Measurements from ENCODE around the gene TUBB4B. TPM values are rescaled to one million over a fixed set of nuclear protein-coding genes. Genes with fewer than 3 reads are reported as not detected.
A peak's percentile ranks its signal among the peaks of the same experiment; 100 is the strongest.

The TUBB4B gene
- total RNA-seq, 1 donor from 2014 or later: 208 TPM

DNA sequence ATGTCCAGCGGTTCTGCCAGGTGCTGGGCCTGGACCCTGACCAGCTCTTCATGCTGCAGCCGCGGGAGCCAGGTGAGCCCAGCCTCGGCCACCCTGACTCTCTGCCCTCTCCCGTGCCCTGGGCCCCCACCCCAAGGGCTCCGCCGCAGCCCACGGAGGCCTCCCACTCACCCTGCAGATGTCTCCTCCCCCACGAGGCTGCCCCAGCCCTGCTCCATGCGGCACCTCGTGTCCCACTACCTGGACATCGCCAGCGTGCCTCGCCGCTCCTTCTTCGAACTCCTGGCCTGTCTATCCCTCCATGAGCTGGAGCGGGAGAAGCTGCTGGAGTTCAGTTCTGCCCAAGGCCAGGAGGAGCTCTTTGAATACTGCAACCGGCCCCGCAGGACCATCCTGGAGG, 26.5 kb upstream of the TUBB4B start:
- no peaks in the 10 kb centered on the region for H3K27me3 ChIP-seq (ENCODE audit: low read depth)
- ATAC-seq (no peak), DNase-seq (no peak)
- TF ChIP-seq CTCF (IDR thresholded peaks at IDR 0.05): no peak
- no peak overlapping the region for H3K4me3 ChIP-seq
- H3K36me3 ChIP-seq: peaks cover 18% of the 10 kb centered on the region
- no peaks in the 10 kb centered on the region for H3K9me3 ChIP-seq
- H3K4me1 ChIP-seq: peaks cover 25% of the 10 kb centered on the region
- intact Hi-C loops (cut with DNase I): no loop called here
- no peak overlapping the region for H3K27ac ChIP-seq

DNA sequence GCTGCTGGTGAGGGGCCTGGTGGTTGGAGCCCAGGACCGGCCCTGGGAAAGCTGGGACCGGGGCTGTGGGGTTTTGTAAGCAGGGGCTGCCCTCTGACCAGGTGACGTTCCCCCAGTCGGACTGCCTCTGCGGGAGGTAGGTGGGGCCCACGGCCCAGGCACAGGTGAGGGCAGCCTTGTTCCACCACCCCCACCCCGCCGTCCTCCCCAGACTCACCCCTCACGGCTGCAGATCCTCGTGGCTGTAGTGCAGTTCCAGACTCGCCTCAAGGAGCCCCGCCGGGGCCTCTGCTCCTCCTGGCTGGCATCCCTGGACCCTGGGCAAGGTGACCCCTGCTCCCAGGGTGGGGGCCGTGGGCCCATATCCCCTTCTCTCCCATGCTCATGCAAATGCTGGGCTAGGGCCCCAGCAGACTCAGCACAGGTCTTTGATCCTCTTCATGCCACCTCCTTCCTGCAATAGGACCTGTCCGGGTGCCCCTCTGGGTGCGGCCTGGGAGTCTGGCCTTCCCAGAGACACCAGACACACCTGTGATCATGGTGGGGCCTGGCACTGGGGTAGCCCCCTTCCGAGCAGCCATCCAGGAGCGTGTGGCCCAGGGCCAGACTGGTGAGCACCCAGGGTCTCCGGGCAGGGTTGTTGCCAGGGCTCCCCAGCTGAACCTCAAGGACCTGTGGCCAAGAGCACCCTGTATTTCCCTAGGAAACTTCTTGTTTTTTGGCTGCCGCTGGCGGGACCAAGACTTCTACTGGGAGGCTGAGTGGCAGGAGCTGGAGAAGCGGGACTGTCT, 25.7 kb upstream of the TUBB4B start:
- intact Hi-C loops (cut with DNase I): no loop called here
- H3K4me3 ChIP-seq: no peak overlapping the region
- no peaks in the 10 kb centered on the region for H3K9me3 ChIP-seq
- ATAC-seq (no peak), DNase-seq (no peak)
- H3K36me3 ChIP-seq: peaks cover 16% of the 10 kb centered on the region
- peaks cover 25% of the 10 kb centered on the region for H3K4me1 ChIP-seq
- H3K27me3 ChIP-seq (ENCODE audit: low read depth): no peaks in the 10 kb centered on the region
- no peak overlapping the region for H3K27ac ChIP-seq
- TF ChIP-seq CTCF (IDR thresholded peaks at IDR 0.05): no peak

- H3K4me3 ChIP-seq: no peak overlapping the region
- TF ChIP-seq CTCF (IDR thresholded peaks at IDR 0.05): no peak
- H3K9me3 ChIP-seq: no peaks in the 10 kb centered on the region
- peaks cover 25% of the 10 kb centered on the region for H3K4me1 ChIP-seq
- intact Hi-C loops (cut with DNase I): no loop called here
- DNase-seq (no peak), ATAC-seq (no peak)
- H3K27me3 ChIP-seq (ENCODE audit: low read depth): no peaks in the 10 kb centered on the region
- peaks cover 16% of the 10 kb centered on the region for H3K36me3 ChIP-seq
- no peak overlapping the region for H3K27ac ChIP-seq
Observed at GRCh38 chr9:137216188-137216965, 24.7 kb upstream of the TUBB4B start.

DNA sequence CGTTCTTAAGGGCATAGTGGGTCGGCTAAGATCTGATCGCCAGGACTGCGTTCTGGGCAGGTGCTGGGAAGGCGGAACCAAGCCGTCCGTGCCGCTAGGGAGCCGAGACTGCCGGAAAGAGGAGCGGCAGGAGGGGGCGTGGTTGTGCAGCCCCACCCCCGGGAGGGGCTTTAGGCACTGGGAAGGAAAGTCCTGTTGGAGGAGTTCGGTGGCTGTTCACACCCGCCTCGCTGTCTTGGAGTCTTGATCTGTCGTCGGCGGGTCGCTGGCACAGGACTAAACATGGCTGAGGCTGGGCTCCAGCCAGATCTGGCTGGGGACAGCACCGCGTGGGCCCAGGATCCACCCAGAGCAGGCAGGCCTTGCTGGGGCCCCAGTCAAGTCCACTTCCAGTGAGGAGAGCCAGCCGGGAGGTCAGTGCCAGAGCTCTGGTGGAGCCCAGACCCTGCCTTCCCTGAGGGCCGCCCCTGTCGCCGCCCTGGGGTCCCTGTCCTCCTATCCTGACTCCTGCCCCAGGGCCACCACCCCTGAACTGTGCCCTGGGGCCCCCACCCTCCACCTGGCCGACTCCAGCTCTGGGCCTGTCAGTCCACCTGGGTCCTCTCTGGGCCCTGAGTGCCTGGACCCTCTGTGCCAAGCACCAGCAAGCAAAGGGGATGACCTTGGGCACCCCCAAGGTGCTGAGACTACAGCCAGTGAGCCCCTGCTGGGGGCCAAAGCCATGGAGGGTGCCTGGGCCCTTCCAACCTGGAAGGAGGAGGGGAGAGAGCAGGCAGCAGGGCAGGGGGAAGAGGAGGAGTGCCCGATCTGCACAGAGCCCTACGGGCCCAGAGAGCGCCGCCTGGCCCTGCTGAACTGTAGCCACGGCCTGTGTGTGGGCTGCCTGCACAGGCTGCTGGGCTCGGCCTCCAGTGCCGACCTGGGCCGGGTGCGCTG, 23.5 kb upstream of the TUBB4B start:
- intact Hi-C loops (cut with DNase I): no loop called here
- TF ChIP-seq CTCF (IDR thresholded peaks at IDR 0.05): no peak
- Histone ChIP-seq H3K4me3 (peak overlapping the region; percentile 47), H3K27me3 (ENCODE audit: low read depth) (no peaks in the 10 kb centered on the region), H3K9me3 (no peaks in the 10 kb centered on the region), H3K4me1 (peaks cover 27% of the 10 kb centered on the region), H3K27ac (peak overlapping the region; percentile 67), H3K36me3 (peaks cover 16% of the 10 kb centered on the region)
- ATAC-seq: peak; percentile 71 to 81
- peak; percentile 85 for DNase-seq

GRCh38 chr9:137218212-137218753, 22.8 kb upstream of the TUBB4B start:
- DNase-seq: no peak

More at GRCh38 chr9:137218212-137218753, 22.8 kb upstream of the TUBB4B start:
- H3K4me3 ChIP-seq: no peak overlapping the region
- H3K36me3 ChIP-seq: peaks cover 16% of the 10 kb centered on the region
- peaks cover 33% of the 10 kb centered on the region for H3K4me1 ChIP-seq
- no peaks in the 10 kb centered on the region for H3K27me3 ChIP-seq (ENCODE audit: low read depth)
- ATAC-seq: no peak
- H3K9me3 ChIP-seq: no peaks in the 10 kb centered on the region
- H3K27ac ChIP-seq: peak overlapping the region; percentile 67
- no peak for TF ChIP-seq CTCF (IDR thresholded peaks at IDR 0.05)
- intact Hi-C loops (cut with DNase I): no loop called here
